Small intestine (tissue), 7 donors: ENCODE measurements around the gene CDKAL1. TPM values are rescaled to one million over a fixed set of nuclear protein-coding genes. Genes with fewer than 3 reads are reported as not detected.
A peak's percentile ranks its signal among the peaks of the same experiment; 100 is the strongest.

Experiments
- DNase-seq, 2 donors: peaks; one replicate each; pipeline versions ENCODE4 v3.0.0 to v3.0.0-alpha.2; 2013
- FAIRE-seq: peaks from 2 replicates; lab custom pipeline; 2012; peaks lifted over from hg19 to GRCh38; lab: Jason Lieb, UNC
- H3K27ac ChIP-seq, 3 donors: one replicate each; pipeline ENCODE4 v1.5.1; 2013; ENCODE audit warnings: low read length in 2 of 3, mild to moderate bottlenecking in 2 of 3, control low read depth in 1 of 3, inconsistent platforms in 1 of 3, low read depth in 1 of 3, moderate library complexity in 1 of 3
- H3K27me3 ChIP-seq, 3 donors: one replicate each; pipeline ENCODE4 v1.6.1; 2013; ENCODE audit warnings: low read length in 3 of 3, inconsistent platforms in 1 of 3; ENCODE audit not compliant: control insufficient read depth in 3 of 3, insufficient read depth in 3 of 3
- H3K36me3 ChIP-seq, 3 donors: one replicate each; pipeline ENCODE4 v1.6.1; 2013; ENCODE audit warnings: low read length in 3 of 3, inconsistent platforms in 1 of 3, low read depth in 1 of 3, mild to moderate bottlenecking in 1 of 3, moderate library complexity in 1 of 3; ENCODE audit not compliant: control insufficient read depth in 3 of 3, insufficient read depth in 2 of 3
- H3K4me1 ChIP-seq, 3 donors: one replicate each; pipeline ENCODE4 v1.6.1; 2013; ENCODE audit warnings: low read length in 2 of 3, inconsistent platforms in 1 of 3, low read depth in 1 of 3, mild to moderate bottlenecking in 1 of 3, moderate library complexity in 1 of 3; ENCODE audit not compliant: control insufficient read depth in 3 of 3, insufficient read depth in 2 of 3
- H3K4me3 ChIP-seq, 3 donors: one replicate each; pipeline ENCODE4 v1.5.1; 2013; ENCODE audit warnings: low read length in 3 of 3, control low read depth in 1 of 3, inconsistent platforms in 1 of 3, low read depth in 1 of 3, mild to moderate bottlenecking in 1 of 3, moderate library complexity in 1 of 3
- H3K9me3 ChIP-seq, 2 donors: one replicate each; pipeline ENCODE4 v1.6.1; 2013; ENCODE audit warnings: low read depth in 1 of 2, low read length in 1 of 2; ENCODE audit not compliant: control insufficient read depth in 2 of 2, insufficient read depth in 1 of 2
- WGBS, 3 donors: extraction: QIAGEN DNeasy Blood & Tissue Kit; methylation state at CpG; one replicate each; pipeline ENCODE4 v1.1.7; 2013; 5-methylcytosine and 5-hydroxymethylcytosine counted together
- polyA plus RNA-seq, 4 donors: library from polyadenylated mRNA; stranded (reverse) in 3 of 4; unstranded in 1 of 4; fragments of 200-250 nt in 3 of 4; fragments of 120-200 nt in 1 of 4; gene quantifications; one replicate each; pipeline versions ENCODE4 v1.2.1 to v1.2.3, GENCODE V29; 2013
- donor health status: healthy with polysubstance abuse.
- donor health status: control.
- donor health status: control.
- donor health status: Bipolar disorder and iron deficiency.
- donor health status: healthy.

The CDKAL1 gene
- polyA plus RNA-seq, 4 donors = 2.4 to 10.5 (median 4.1) TPM

- whole genome bisulfite sequencing, 3 donors = 45 to 71% (median 64%) methylated on average over 4 of the region's 4 CpGs
- H3K4me1 ChIP-seq = no peaks in the 10 kb centered on the region
- peaks cover 0 to 4% of the 10 kb centered on the region in 2 donors for H3K9me3 ChIP-seq
- H3K36me3 ChIP-seq = no peaks in the 10 kb centered on the region
- H3K4me3 ChIP-seq = no peak overlapping the region
- DNase-seq = no peak
- FAIRE-seq = no peak
- H3K27me3 ChIP-seq = no peaks in the 10 kb centered on the region
- H3K27ac ChIP-seq = peak overlapping the region in 1 of 3 donors; percentile 21
Measured at GRCh38 chr6:20653085-20653479, 118.8 kb downstream of the CDKAL1 start.

GRCh38 chr6:20655317-20655716, 121.1 kb downstream of the CDKAL1 start:
- Histone ChIP-seq H3K4me1 (peaks cover 0 to under 1% (median 0%) of the 10 kb centered on the region in 3 donors), H3K27me3 (no peaks in the 10 kb centered on the region), H3K9me3 (no peaks in the 10 kb centered on the region), H3K36me3 (peaks cover 0 to 3% (median 0%) of the 10 kb centered on the region in 3 donors), H3K27ac (no peak overlapping the region), H3K4me3 (no peak overlapping the region)
- 88 to 97% (median 93%) methylated on average over 5 of the region's 5 CpGs for WGBS, 3 donors
- FAIRE-seq (no peak), DNase-seq (no peak)

- H3K27ac ChIP-seq = no peak overlapping the region
- H3K4me1 ChIP-seq = peaks cover 0 to 2% (median 0%) of the 10 kb centered on the region in 3 donors
- FAIRE-seq (no peak), DNase-seq (no peak)
- 68 to 79% (median 77%) methylated on average over 2 of the region's 2 CpGs for WGBS, 3 donors
- peaks cover 0 to 3% (median 0%) of the 10 kb centered on the region in 3 donors for H3K36me3 ChIP-seq
- H3K4me3 ChIP-seq = no peak overlapping the region
- no peaks in the 10 kb centered on the region for H3K27me3 ChIP-seq
- no peaks in the 10 kb centered on the region for H3K9me3 ChIP-seq
Measured at GRCh38 chr6:20657274-20657800, 123.1 kb downstream of the CDKAL1 start.

GRCh38 chr6:20658053-20658452, 123.8 kb downstream of the CDKAL1 start:
- Histone ChIP-seq H3K27ac (no peak overlapping the region), H3K4me3 (no peak overlapping the region), H3K9me3 (no peaks in the 10 kb centered on the region), H3K36me3 (peaks cover 0 to 3% (median 0%) of the 10 kb centered on the region in 3 donors), H3K4me1 (peaks cover 0 to 2% (median 0%) of the 10 kb centered on the region in 3 donors), H3K27me3 (no peaks in the 10 kb centered on the region)
- DNase-seq (no peak), FAIRE-seq (no peak)
- 93 to 96% (median 95%) methylated on average over 2 of the region's 2 CpGs for WGBS, 3 donors

- no peak overlapping the region for H3K4me3 ChIP-seq
- H3K4me1 ChIP-seq = peaks cover 0 to 2% (median 0%) of the 10 kb centered on the region in 3 donors
- H3K36me3 ChIP-seq = peaks cover 0 to 3% (median 0%) of the 10 kb centered on the region in 3 donors
- FAIRE-seq (no peak), DNase-seq (no peak)
- 95 to 99% (median 96%) methylated on average over 5 of the region's 5 CpGs for WGBS, 3 donors
- no peak overlapping the region for H3K27ac ChIP-seq
- no peaks in the 10 kb centered on the region for H3K27me3 ChIP-seq
- no peaks in the 10 kb centered on the region for H3K9me3 ChIP-seq
Measured at GRCh38 chr6:20658516-20658915, 124.3 kb downstream of the CDKAL1 start.

- 37 to 73% (median 45%) methylated on average over 3 of the region's 3 CpGs for WGBS, 3 donors
- DNase-seq (no peak), FAIRE-seq (no peak)
- H3K9me3 ChIP-seq = no peaks in the 10 kb centered on the region
- no peak overlapping the region for H3K4me3 ChIP-seq
- H3K27me3 ChIP-seq = no peaks in the 10 kb centered on the region
- H3K36me3 ChIP-seq = peaks cover 0 to 3% (median 0%) of the 10 kb centered on the region in 3 donors
- peaks cover 0 to 2% (median 0%) of the 10 kb centered on the region in 3 donors for H3K4me1 ChIP-seq
- H3K27ac ChIP-seq = no peak overlapping the region
Measured at GRCh38 chr6:20660534-20660933, 126.3 kb downstream of the CDKAL1 start.

GRCh38 chr6:20661721-20662120, 127.5 kb downstream of the CDKAL1 start:
- H3K27me3 ChIP-seq = no peaks in the 10 kb centered on the region
- H3K27ac ChIP-seq = no peak overlapping the region
- H3K4me3 ChIP-seq = no peak overlapping the region
- no peaks in the 10 kb centered on the region for H3K9me3 ChIP-seq
- H3K4me1 ChIP-seq = peaks cover 0 to 2% (median 0%) of the 10 kb centered on the region in 3 donors
- peaks cover 0 to 3% (median 0%) of the 10 kb centered on the region in 3 donors for H3K36me3 ChIP-seq
- FAIRE-seq (no peak), DNase-seq (peak in 1 of 2 donors; percentile 25)

- DNase-seq = no peak
- FAIRE-seq = no peak
Measured at GRCh38 chr6:20664250-20664649, 130.0 kb downstream of the CDKAL1 start.

GRCh38 chr6:20665290-20665689, 131.0 kb downstream of the CDKAL1 start:
- Histone ChIP-seq H3K9me3 (no peaks in the 10 kb centered on the region), H3K4me1 (peaks cover 0 to 2% (median 0%) of the 10 kb centered on the region in 3 donors), H3K4me3 (no peak overlapping the region), H3K36me3 (no peaks in the 10 kb centered on the region), H3K27ac (no peak overlapping the region), H3K27me3 (no peaks in the 10 kb centered on the region)
- WGBS, 3 donors = 44 to 90% (median 70%) methylated on average over 2 of the region's 2 CpGs
- no peak for DNase-seq
- no peak for FAIRE-seq

More at GRCh38 chr6:20664250-20664649, 130.0 kb downstream of the CDKAL1 start:
- Histone ChIP-seq H3K4me1 (peaks cover 0 to 2% (median 0%) of the 10 kb centered on the region in 3 donors), H3K9me3 (no peaks in the 10 kb centered on the region), H3K27me3 (no peaks in the 10 kb centered on the region), H3K4me3 (no peak overlapping the region), H3K36me3 (no peaks in the 10 kb centered on the region), H3K27ac (no peak overlapping the region)
- 75 to 92% (median 87%) methylated on average over 1 of the region's 1 CpG for WGBS, 3 donors
